ENCODE measurements around the gene IL36RN.

IL36RN gene

DNA sequence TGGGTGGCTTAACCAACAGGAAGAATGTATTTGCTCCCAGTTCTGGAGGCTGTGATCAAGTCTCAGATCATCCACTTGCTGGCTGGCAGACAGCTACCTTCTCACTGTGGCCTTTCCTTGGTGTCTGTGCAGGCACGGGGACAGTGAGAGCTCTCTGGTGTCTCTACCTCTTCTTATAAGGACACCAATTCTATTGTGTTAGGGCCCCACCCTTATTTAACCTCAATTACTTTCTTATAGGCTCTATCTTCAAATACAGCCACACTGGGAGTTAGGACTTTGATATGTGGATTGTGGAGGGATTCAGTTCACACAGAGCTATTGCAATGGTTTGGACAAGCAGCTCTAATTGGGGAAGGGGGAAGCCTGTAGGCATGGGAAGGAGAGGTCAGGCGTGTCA lies 43.1 kb downstream of the IL36RN start:
- DNase-seq (ENCODE audit: low read depth), result no peak

DNA sequence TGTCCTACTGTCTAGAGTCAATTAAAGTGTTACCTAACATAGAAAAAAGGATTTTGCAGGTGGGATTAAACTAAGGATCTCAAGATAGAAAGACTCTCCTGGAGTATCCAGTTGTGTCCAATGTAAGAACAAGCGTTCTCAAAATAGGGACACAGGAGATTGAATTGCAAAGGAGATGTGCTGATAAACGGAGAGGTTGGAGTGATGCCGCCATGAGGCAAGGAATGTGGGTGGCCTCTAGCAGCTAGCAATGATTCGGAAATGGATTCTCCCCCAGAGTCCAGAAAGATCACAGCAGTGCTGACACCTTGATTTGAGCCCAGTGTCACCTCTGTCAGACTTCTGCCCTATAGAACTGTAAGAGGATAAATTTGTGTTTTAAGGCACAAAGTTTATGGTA lies 44.3 kb downstream of the IL36RN start:
- DNase-seq (ENCODE audit: low read depth), result no peak

DNA sequence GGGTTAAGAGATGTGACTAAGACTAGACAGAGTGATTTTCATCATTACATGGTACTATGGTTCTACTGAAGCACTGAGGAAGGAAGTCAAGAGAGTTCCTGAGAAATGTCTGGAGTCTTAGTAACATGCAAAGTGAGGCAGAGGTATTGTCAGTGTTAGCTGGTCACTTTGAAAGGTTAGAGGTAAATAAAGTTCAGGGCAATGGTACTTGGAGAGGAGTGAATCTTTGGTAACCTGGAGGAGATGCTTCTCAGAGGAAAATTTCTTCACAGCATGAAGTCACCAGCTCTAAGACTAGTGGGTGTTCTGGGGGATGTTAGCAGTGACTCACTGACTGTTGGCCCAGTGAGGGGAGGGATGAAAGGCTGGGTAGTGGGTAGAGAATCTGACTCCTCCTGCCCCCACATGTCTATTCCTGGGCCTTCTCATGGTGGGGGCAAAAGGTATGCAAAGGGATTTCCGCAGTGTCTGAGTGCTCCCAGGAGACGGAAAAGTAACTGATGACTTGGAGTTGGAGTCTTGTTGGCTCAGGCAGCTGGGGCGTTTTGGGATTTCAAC lies 45.1 kb downstream of the IL36RN start:
- DNase-seq (ENCODE audit: low read depth), result no peak

DNA sequence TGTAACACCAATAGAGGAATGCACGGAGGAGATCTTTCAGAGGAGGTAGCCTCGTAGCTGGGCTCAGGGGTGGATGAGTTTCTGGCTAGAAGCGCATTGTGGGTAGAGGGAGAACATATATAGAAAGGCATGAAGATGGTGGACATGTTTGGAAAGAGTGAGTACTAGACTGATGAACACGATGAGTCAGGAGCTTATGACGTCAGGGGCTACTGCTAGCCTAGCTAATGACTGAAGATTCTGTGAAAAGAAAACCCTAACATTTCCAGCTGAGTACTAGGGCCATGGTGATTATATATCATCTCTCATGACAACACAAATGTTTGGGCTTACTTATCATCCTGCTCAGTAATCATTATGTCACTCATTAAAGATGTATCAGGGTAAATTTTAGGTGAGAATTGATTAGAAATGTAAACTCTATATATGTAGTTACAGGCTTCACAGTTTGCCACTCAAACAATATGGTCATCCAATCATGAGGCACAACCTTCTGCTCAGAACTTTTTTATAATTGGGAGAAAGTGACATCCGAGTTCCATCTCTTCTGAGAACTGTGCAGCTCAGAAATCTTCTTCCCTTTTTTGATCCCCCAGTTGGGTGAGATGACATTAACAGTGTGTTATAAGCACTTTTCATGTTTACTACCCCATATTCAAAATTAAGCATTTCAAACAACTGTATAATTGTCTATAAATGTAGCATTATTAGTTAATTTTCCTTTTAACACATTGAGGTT lies 46.2 kb downstream of the IL36RN start:
- DNase-seq (ENCODE audit: low read depth), result no peak

DNA sequence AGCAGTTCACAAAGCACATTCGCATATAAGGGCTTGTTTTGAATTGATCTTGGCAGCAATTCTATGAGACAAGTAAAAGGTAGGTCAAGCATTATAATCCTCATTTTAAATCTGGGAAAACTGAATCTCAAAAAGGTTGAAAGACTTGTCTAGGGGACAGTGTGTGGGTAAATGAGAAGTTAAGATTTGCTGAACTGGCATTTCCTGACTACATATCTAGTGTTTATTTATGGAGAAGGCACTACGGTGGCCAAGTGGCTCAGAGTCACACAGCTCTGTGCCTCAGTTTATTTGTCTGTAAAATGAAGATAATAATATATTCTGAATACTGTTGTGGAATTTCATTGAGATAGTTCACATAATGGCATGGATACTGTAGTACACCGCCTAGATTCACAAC lies 52.1 kb downstream of the IL36RN start:
- no peak for DNase-seq (ENCODE audit: low read depth)

DNA sequence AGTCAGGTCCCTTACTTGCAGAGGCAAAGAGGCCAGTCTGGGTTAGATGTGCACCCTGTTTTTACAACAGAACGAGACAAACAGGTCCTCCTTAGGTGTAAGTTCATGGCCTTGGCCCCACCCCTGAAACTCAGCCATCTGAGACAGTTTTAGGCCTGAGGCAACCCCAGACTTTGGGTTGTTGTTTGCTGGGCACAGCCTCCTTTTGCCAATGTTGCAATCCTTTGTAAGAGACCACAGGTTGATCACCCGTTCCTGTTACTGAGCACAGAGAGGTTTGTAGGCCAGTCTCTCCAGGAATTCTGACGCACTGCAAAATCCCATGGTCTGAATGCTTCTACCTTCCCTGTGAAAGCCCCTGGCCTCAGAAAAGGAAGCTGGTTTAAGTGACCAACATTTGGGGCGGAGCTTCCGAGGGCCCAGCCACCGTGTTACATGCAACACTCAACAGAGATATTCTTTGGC lies 52.9 kb downstream of the IL36RN start:
- no peak for DNase-seq (ENCODE audit: low read depth)

DNA sequence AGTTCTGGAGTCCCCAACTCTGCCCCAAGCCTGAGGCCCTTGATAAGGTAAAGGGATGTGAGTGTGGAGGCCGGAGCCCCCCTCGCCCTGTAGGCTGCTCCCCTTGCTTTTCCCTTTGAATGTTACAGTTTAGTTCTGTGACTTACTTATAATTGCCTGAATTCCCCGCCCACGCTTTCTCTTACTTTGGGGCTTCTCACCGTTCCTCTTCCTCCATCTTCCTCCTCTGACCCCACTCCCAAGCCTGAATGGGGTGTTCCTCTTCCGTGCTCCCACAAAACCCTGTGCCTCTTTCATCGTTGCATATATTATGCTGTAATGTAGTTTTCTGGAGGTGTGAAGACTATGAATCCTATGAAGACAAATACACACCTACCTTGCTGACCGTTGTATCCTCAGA lies 53.4 kb downstream of the IL36RN start:
- no peak for DNase-seq (ENCODE audit: low read depth)

DNA sequence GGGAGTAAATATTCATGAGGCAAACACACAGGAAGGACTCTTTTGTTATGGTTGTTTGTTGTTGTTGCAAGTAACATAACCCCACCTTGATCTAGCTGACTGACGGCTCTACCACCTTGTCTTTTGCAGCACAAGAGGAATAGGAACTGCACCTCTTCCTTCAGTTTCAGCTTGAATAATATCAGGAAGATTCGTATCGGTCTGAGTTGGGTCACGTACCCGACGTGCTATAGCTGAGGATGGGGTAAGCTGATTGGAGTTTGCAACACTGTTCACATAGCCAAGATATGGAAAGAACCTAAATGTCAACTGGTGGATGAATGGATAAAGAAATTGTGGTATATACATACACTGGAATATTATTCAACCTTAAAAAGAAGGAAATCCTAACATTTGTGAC lies 53.9 kb downstream of the IL36RN start:
- no peak for DNase-seq (ENCODE audit: low read depth)

DNA sequence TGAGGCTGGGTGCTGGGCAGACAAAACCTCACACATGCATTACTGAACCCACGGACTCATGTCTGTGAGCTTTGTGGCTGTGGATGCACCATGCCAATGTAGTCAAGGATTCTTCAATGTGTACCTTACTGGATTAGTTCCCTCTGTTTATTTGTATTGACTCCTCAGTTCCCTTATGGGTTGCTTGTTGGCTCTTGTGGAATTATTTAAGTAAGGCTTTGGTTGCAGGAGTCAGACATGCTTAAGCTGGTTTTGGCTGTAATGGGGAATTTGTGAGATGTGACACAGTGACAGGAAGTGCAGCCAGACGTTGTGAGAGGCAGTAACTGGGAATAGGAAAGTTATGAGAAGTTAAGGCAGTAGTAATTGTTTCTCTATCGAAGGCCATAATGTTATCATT lies 54.8 kb downstream of the IL36RN start:
- no peak for DNase-seq (ENCODE audit: low read depth)

Data from stimulated activated CD8-positive, alpha-beta memory T cell treated with anti-CD3 and anti-CD28 coated beads, Interleukin-12 subunit alpha, Interleukin-12 subunit beta, amount 100 ng/mL, for 1 hour (primary cell).